ENCODE data around the gene SYAP1.
"Not testable (repeated sequence)": the region's sequence is repeated elsewhere in the genome, so short reads cannot be mapped to it uniquely, and the experiment has no call there.

Gene SYAP1

DNA sequence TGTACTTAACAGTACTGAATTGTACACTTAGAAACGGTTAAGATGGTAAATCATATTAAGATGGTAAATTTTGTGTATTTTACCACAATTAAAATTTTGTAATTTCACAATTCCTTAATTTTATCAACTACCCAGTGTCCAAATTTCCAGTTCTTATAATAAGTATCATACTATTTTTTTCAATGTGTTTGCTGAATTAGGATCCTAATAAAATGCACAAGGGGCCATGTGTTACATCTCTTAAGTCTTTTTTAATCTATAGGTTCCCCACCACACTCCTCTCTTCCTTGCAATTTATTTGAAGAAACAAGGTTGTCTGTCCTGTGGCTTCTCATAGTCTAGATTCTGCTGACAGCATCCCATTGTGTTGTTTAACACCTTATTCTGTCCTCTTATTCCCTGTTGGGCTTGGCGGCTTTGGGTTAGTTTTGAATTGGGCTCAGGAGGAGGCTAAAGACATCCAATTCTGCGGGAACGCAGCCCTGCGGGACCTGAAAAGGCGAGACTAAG lies 533 bp upstream of the SYAP1 start:
- H3K27ac ChIP-seq, result peak overlapping the region; percentile 81
- no peak for DNase-seq (ENCODE audit: low spot score)
- POLR2A ChIA-PET (ENCODE audit: low non-redundant PET), result interaction anchor here (1.0 kb wide), 1 partner anchor 53 kb away, joined by 4 read pairs; no protein-coding TSS in a partner anchor
- CTCF ChIA-PET, result no interaction called here
- TF ChIP-seq CTCF (conservative IDR thresholded peaks at IDR 0.05; ENCODE audit: low read depth), result no peak

DNA sequence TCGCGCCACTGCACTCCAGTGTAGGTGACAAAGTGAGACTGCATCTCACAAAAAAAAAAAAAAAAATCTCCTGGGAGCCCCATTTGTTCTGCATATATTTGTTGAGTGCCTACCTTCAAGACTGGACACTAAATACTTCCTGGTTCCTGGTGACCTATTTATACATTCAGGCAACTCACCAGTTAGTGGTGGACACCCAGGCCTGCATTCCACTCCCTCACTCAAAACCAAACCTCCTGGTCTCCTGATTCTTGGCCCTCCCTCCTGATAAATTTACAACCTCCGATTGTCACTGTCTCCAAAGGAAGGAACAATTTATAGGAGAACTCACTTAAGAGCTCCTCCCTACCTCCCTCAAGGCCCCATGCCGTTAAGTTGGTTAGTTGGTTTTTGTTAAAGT lies 3.1 kb downstream of the SYAP1 start:
- ChIA-PET POLR2A (ENCODE audit: low non-redundant PET) (no interaction called here), CTCF (no interaction called here)
- no peak overlapping the region for H3K27ac ChIP-seq
- no peak for TF ChIP-seq CTCF (conservative IDR thresholded peaks at IDR 0.05; ENCODE audit: low read depth)
- DNase-seq (ENCODE audit: low spot score), result no peak

DNA sequence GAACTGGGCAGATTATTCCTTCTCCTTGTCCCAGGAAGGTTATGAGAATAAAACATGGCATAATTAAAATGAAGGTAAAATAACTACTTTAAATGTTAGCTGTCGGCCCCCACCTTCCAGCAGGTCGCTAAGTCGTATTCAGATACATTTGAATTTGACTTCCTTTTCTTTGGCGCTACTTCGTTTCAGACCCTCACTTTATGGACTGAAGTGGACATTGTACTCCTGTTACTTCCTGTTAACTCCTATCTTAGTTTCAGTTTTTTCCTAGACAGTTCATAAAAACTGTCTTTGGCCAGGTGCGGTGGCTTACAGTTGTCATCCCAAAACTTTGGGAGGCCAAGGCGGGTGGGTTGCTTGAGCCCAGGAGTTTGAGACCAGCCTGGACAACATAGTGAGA lies 5.7 kb downstream of the SYAP1 start:
- CTCF ChIA-PET, result no interaction called here
- TF ChIP-seq CTCF (conservative IDR thresholded peaks at IDR 0.05; ENCODE audit: low read depth), result no peak

GRCh38 chrX:16726347-16726988 lies 7.1 kb downstream of the SYAP1 start:
- CTCF ChIA-PET; DNase-seq (ENCODE audit: low spot score); H3K27ac ChIP-seq; POLR2A ChIA-PET (ENCODE audit: low non-redundant PET): not testable (repeated sequence)

More for the DNA sequence above, 5.7 kb downstream of the SYAP1 start:
- DNase-seq (ENCODE audit: low spot score), result no peak
- no peak overlapping the region for H3K27ac ChIP-seq
- POLR2A ChIA-PET (ENCODE audit: low non-redundant PET), result no interaction called here

- H3K27ac ChIP-seq, result no peak overlapping the region
- no peak for DNase-seq (ENCODE audit: low spot score)
- ChIA-PET CTCF (interaction anchor here (0.7 kb wide), 1 partner anchor 57 kb away, joined by 4 read pairs; no protein-coding TSS in a partner anchor), POLR2A (ENCODE audit: low non-redundant PET) (no interaction called here)
- no peak for TF ChIP-seq CTCF (conservative IDR thresholded peaks at IDR 0.05; ENCODE audit: low read depth)
Measured at GRCh38 chrX:16727637-16728036, 8.2 kb downstream of the SYAP1 start.

GRCh38 chrX:16730450-16730849 lies 11.0 kb downstream of the SYAP1 start:
- POLR2A ChIA-PET (ENCODE audit: low non-redundant PET), result no interaction called here
- no peak overlapping the region for H3K27ac ChIP-seq
- DNase-seq (ENCODE audit: low spot score), result no peak
- TF ChIP-seq CTCF (conservative IDR thresholded peaks at IDR 0.05; ENCODE audit: low read depth), result no peak
- CTCF ChIA-PET, result no interaction called here

- DNase-seq (ENCODE audit: low spot score), result no peak
- CTCF ChIA-PET, result no interaction called here
- POLR2A ChIA-PET (ENCODE audit: low non-redundant PET), result interaction anchor here (0.6 kb wide), 1 partner anchor 20 kb away, joined by 4 read pairs; no protein-coding TSS in a partner anchor
- H3K27ac ChIP-seq, result no peak overlapping the region
- no peak for TF ChIP-seq CTCF (conservative IDR thresholded peaks at IDR 0.05; ENCODE audit: low read depth)
Measured at GRCh38 chrX:16733013-16733412, 13.6 kb downstream of the SYAP1 start.

Measured in RWPE1 (cell line).